ENCODE data around the gene SAMSN1.
"Not testable (repeated sequence)": the region's sequence is repeated elsewhere in the genome, so short reads cannot be mapped to it uniquely, and the experiment has no call there.

SAMSN1 gene

GRCh38 chr21:14528815-14529214, 17.3 kb downstream of the SAMSN1 start:
- no peak for DNase-seq (ENCODE audit: low spot score)

- no peak for DNase-seq (ENCODE audit: low spot score)
These were observed 18.1 kb downstream of the SAMSN1 start for GRCh38 chr21:14527696-14528652.

DNA sequence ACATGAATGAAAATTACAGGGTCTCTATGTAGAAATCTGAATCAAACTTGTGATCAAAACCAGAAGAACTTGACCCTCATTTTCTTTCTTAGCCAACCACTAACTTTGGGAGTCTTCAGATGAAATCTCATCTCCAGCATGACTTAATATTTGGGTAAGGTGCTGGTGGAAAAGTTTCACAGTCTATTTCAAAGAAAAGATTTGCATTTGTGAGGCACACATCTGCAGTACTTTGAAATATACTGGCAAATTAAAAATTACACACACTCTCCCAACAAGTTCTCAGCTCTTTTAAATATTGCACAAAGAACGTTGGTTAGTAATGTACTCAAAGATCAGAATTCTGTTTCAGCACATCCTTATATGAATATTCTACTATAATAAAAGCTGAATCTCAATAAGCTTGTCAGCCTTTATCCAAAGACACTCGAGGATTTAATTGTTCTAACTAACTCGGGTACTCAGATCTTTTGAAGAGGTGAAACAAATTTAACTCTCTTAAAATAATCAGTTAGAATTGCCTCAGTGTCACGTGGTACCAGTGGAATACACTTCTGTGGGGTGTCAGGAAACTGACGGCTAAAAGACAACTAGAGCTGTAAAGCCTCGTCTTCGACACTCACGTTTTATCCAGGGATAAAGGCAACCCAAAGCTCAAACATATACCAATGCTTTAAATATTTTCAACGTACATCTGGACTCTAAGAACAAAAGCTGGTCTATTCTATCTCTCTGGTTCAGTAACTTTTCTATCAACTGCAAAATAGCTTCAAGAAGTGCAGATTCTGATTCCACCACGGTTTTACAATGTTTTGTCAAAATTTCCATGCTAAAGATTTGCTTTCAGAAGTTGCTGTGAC, 19.0 kb downstream of the SAMSN1 start:
- DNase-seq (ENCODE audit: low spot score), result no peak

DNA sequence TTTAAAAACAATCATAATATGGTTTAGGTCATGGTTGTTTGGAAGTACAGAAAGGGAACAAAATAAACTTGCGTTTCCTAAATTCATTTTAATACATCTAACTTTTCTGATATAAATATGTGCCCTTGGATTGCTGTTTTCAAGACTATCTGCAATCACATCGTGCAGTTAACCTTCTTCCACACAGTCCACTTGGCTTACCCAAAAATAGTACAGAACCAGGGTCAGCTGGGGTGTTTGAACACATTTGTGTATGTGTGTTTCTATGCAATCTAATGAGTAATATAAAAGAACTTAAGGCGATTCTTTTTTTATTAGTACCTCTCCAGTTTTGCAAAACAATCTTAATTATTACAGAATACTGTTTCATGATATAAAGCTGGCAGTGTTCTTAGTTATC, 19.9 kb downstream of the SAMSN1 start:
- no peak for DNase-seq (ENCODE audit: low spot score)

GRCh38 chr21:14523234-14523633, 22.9 kb downstream of the SAMSN1 start:
- no peak for DNase-seq (ENCODE audit: low spot score)

DNA sequence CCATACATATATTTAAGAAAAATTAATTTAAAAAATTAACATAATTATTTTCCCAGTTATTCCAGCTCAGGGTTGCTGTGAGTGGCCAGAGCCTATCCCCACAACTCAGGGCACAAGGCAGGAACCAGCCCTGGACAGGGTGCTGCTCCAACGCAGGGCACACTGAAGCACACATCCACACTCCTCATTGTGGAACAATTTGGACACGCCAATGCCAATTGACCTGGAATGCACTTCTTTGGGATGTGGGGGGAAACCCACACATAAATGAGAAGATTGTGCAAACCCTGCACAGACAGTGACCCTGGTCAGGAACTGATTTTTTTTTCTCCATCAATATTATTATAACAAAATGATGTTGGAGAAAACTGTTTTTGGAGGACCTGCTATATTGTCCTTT, 23.4 kb downstream of the SAMSN1 start:
- no peak for DNase-seq (ENCODE audit: low spot score)

DNA sequence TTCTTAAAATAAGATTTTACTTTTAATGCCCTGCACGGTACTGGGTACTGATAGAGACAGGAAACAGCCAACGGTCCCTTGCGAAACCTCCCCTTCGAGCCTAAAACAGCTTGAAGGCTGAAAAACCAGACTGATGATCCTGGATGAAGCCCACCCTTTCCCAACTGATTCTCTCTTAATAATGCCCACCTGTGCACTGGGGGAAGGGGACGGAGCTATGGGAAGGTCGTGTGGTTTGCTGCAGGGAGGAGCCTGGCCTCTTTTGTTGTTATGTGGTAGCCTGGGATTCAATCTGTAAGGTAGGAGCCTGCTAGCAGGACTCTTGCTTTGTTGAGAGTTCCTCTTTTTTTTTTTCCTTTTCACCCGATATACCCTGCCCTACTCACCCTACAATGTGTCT, 25.6 kb downstream of the SAMSN1 start:
- no peak for DNase-seq (ENCODE audit: low spot score)

DNA sequence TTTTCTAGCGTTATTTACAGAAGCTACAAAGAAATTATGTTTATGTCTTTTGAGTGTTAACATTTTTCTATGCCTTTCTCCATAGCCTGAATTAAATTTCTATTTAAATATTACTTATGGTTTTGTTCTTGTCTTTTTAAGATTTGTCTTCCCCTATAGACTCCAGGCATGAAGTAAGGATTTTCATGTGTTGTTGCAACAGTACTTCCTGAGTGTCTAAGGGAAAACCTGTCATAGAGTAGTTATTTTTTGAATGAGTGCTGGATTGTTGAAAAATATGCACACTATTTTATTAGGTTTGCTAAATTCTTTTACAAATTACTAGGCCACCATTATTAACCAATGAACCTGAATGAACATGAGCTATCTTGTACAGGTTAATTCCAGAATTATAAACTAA, 27.1 kb downstream of the SAMSN1 start:
- no peak for DNase-seq (ENCODE audit: low spot score)

DNA sequence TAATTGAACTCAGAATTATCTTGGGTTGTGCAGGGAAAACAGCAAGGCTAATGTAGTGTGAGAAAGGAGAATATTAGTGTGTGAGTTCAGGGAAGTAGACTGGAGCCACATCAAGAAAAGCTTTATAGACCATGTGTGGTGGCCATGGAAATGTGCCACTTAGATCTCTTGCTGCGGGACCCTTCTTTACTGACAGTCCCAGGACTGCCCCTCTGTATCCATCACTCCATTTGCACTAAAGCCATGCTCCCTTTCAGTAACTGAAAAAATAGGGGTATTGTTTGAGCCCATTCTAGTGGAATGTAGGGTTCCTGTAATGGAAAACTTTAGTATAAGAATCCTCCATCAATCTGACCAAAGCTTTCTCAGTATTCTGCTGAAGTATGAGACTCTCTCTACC, 32.3 kb downstream of the SAMSN1 start:
- DNase-seq (ENCODE audit: low spot score), result no peak

DNA sequence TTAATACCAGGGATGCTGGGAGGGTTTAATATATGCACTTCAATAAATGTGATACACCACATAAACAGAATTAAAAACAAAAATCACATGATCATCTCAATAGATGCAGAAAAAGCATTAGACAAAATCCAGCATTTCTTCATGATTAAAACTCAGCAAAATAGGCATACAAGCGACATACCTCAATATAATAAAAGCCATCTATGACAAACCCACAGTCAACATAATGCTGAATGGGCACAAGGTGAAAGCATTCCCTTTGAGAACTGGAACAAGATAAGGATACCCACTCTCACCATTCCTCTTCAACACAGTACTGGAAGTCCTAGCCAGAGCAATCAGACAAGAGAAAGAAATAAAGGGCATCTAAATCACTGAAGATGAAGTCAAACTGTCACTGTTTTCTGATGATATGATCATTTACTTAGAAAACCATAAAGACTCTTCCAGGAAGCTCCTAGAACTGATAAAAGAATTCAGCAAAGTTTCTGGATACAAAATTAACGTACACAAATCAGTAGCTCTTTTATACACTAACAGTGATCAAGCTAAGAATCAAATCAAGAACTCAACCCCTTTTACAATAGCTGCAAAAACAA, 39.2 kb downstream of the SAMSN1 start:
- DNase-seq (ENCODE audit: low spot score), result not testable (repeated sequence)

- no peak for DNase-seq (ENCODE audit: low spot score)
These were observed 45.2 kb downstream of the SAMSN1 start for GRCh38 chr21:14500873-14501272.

DNA sequence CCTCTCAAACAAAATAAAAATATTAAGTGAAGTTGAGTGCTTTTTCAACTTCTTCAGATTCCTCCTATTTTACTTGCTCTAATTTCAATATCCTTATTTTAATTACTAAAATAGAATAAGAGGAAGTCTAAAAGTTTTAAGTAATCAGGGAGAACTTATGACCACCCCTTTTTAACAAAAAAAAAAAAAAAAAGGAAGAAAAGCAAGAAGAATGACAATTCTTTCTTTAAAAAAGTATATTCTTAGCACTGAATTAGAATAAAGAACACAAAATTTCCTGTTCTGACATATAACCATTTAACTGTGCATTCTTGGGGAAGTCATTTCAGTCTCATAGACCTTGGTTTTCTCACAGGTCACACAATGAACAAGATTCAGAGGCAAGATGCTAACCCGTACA, 46.8 kb downstream of the SAMSN1 start:
- no peak for DNase-seq (ENCODE audit: low spot score)

GRCh38 chr21:14497825-14498224, 48.3 kb downstream of the SAMSN1 start:
- DNase-seq (ENCODE audit: low spot score), result no peak

GRCh38 chr21:14495075-14495474, 51.0 kb downstream of the SAMSN1 start:
- no peak for DNase-seq (ENCODE audit: low spot score)

DNA sequence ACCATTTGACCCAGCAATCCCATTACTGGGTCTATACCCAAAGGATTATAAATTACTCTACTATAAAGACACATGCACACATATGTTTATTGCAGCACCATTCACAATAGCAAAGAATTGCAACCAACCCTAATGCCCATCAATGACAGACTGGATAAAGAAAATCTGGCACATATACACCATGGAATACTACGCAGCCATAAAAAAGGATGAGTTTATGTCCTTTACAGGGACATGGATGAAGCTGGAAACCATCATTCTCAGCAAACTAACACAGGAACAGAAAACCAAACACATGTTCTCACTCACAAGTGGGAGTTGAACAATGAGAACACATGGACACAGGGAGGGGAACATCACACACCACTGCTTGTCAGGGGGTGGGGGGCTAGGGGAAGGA, 51.9 kb downstream of the SAMSN1 start:
- not testable (repeated sequence) for DNase-seq (ENCODE audit: low spot score)

- no peak for DNase-seq (ENCODE audit: low spot score)
These were observed 52.4 kb downstream of the SAMSN1 start for GRCh38 chr21:14493731-14494130.

- no peak for DNase-seq (ENCODE audit: low spot score)
These were observed 53.2 kb downstream of the SAMSN1 start for GRCh38 chr21:14492931-14493330.

DNA sequence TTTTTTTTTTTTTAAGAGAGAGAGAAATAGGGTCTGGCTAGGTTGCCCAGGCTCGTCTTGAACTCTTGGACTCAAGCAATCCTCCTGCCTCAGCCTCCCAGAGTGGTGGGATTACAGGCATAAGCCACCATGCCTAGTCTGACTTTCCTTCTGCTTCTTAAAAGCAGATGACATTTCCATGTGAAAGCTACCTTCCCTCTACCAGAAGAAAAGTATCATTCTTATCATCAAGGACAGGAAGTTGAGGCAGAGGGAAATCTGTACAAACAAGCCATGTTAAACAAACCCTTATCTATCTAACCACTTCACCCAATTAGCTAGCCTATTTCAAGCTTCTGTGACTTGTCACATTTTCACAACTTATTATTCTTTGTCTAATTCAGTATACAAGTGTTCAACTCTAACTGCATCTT, 54.8 kb downstream of the SAMSN1 start:
- DNase-seq (ENCODE audit: low spot score), result no peak

- no peak for DNase-seq (ENCODE audit: low spot score)
These were observed 57.4 kb downstream of the SAMSN1 start for GRCh38 chr21:14488672-14489204.

- no peak for DNase-seq (ENCODE audit: low spot score)
These were observed 58.4 kb downstream of the SAMSN1 start for GRCh38 chr21:14487490-14488432.

DNA sequence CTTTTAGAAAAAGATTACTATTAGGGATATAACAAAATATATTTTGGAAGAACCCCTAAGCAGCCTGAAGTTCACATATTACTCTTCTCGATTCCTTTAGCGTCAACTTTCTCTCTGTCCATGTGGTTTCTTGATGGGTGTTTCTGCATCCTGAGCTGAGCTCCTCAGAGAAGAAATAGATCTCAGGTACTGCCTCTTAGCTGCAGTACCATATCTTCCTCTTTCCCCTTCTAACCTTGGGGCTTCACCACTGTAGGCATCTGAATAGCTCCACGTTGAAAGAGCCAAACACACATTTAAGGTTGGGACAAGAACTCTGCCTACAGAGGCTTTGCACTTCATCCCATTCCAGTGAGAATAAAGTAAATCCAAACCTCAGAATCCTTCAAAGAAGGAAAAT, 59.2 kb downstream of the SAMSN1 start:
- no peak for DNase-seq (ENCODE audit: low spot score)
